NCI-H128 (cell line): ENCODE measurements around the gene ARHGAP4.

Source experiments
- DNase-seq: peaks from one replicate; lab custom pipeline; 2025; ENCODE audit not compliant: unreplicated experiment; lab: John Stamatoyannopoulos, UW

ARHGAP4 gene

DNA sequence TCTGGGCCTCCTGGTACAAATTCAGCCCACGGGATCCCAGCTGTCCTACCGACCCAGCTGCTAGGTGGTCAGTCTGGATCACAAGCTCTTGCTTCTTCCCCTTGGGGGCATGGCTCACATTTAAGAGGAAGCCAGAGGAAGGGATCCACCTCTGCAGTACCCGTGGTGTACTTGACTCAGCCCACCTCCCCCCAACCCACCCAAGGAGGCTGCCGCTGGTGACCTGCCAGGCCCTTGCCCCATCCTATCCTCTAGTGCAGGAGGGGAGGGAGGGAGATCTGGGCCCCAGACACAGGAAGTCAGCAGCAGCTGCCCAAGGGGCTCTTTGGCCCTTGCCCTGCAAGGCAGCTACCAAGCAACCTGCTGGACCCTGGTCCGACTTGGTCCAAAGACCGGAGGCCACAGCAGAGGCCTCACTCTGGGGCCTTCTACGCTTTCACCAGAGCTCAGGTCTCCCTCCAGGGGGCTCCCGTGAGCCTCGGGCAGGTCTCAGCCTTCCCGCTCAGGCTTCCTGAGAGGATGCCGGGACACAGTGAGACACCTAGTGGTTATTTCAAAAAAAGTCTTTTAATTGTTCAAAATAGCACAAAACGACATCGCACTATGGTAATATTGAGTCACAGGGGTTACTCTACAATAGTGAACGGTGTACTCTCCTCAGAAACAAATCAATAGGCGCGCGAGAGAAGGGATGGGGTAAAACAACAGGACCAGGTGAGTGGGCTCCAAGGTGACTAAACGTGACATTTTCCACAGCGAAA lies 21.1 kb upstream of the ARHGAP4 start:
- peak; percentile 40 for DNase-seq

GRCh38 chrX:153945956-153946943 lies 20.2 kb upstream of the ARHGAP4 start:
- DNase-seq, result no peak

DNA sequence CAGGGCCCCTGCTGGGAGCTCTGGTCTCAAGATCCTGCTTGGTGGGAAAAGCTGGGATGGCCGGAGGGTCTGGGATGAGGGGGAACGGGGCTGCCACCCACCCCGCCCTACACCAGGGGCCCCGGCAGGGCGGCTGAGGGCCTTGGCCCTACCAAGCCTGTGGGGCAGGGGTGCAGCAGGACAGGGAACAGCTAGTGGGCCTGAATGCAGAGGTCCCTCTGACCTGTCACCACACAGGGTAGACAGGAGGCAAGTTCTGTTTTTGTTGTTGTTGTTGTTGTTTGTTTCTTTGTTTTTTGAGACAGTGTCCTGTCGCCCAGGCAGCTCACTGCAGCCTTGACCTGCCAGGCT lies 18.7 kb upstream of the ARHGAP4 start:
- no peak for DNase-seq

DNA sequence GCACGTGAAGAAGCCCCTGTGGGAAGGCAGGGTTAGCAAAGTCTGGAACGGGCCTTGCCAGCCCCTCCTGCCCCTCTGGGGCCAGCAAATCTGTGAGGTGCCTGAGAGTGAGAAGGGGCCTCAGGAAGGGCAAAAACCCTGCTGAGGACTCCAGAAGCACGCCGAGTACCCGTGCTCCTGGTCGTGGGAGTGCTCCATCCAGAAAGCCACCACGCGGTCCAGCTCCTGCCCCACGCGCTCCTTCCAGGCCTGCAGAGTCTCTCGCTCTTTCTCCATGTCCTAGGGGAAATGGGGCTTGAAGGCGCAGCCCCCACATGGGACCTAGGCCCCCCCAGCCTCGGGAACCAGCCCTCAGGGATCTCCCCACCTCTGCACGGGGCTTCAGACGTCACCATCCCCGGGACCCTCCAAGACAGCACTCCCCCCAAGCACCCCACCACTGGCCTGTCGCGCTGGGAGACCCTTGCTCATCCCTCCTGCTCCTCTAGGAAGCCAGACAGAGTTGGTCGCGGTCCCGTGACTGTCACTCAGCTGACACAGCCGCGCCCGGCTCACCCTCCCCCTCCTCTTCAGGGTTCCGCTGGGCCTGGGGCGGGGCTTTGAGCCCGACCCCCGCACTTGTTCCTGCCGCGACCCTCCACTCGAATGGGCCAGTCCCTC lies 18.2 kb upstream of the ARHGAP4 start, which contains the start of gene RENBP:
Gene RENBP, minus strand, starts transcription at position 504 of the 660 bp plus-strand sequence. Its CDS starts 33 bp downstream, at position 471.
- DNase-seq, result no peak

DNA sequence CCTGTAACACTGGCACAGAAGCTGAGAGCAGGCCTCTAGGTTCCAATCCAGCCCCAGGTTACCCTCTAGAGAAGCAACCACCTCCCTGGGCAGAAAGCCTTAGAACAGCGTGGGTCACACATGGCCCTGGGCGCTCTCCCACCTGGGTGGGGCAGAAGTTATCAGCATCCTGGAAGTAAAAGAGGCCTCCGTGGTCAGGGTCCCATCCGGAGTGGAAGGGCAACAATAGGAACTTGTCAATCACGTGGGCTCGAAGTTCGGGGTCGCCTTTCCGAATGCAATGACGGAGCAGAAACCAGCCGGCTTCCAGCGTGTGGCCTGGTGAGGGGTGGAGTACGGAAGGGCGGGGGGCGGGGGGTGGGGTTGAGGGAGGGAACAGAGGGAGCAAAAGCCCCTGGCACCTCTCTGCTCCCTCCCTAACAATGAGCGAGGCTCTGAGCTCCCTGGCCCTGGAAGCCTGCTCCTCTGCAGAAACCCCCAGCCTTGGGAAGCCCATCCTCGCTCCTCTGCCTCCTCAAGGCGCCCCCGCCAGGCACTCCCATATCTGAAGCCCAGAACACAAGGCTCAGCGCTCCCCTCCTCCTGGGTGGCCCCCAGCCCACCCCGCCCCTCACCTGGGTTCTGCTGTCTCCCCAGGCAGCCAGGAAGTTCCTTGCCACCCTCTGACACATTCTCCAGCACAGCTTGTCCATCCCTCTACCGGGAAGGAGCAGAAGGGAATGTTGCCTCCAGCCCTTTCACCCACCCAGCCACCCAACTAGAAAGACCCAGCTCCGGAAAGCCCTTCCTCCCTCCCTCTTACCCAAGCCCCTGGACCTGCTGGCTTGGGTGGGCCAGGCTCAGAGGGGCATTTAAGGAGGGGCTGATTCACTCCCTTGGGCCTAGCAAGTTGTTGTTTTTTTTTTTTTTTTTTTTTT lies 15.5 kb upstream of the ARHGAP4 start:
- DNase-seq, result no peak

DNA sequence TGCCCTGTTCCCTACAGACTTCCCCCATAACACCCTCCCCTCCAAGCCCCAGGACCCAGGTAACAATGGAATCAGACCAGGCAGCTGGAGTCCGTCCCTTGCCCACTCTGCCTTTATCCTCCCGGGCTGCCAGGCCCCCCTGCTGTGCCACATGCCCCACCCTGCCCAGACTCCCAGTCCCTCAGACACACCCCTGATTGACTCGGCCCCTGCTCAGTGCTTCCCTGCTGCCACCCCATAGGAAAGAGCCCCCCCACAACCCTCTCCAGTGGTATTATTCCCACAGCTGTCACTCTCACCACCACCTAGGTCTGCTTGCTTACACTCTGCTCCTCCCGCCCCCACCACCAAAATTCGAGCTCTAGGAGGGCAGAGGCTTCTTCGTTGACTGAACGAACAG lies 13.5 kb upstream of the ARHGAP4 start:
- DNase-seq, result no peak

GRCh38 chrX:153938226-153938786 lies 12.2 kb upstream of the ARHGAP4 start:
- DNase-seq, result no peak

DNA sequence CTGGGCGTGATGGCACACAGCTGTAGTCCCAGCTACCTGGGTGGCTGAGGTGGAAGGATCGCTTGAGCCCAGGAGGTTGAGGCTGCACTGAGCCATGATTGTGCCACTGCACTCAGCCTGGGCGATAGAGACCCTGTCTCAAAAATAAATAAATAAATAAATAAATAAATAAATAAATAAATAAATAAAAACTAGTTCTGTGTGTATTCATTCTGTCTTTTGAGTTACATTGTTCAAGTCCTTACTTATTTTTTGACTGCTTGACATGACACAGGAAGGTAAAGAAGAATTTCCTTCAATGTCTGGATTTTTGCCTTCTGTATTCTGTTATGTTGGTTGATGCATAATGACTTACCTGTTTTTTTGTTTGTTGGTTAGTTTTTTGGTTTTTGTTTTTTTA lies 11.0 kb upstream of the ARHGAP4 start:
- no peak for DNase-seq

DNA sequence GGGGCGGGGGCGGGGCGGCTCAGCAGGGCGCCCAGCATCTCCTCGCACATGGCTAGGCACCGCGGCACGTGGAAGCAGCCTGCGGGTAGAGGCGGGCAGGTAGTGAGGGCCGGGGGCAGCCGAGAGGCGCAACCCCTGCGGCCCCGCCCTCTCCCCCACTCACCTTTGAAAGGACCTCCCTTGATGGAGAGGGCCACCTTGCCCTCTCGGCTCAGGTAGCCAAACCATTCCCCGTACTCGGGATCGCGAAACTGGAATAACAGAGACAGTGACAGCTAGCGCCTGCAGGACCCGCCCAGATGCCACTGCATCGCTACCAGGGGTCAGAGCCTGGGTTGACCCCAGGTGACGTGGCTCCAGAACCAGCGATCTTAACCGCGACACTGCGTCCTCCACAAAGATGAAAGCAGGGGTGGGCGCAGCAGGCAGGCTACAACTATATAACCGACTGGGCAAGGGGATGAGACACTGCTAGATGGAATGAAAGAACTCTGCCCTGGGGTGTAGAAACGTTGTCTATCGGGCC lies 9.3 kb upstream of the ARHGAP4 start:
- DNase-seq, result no peak

DNA sequence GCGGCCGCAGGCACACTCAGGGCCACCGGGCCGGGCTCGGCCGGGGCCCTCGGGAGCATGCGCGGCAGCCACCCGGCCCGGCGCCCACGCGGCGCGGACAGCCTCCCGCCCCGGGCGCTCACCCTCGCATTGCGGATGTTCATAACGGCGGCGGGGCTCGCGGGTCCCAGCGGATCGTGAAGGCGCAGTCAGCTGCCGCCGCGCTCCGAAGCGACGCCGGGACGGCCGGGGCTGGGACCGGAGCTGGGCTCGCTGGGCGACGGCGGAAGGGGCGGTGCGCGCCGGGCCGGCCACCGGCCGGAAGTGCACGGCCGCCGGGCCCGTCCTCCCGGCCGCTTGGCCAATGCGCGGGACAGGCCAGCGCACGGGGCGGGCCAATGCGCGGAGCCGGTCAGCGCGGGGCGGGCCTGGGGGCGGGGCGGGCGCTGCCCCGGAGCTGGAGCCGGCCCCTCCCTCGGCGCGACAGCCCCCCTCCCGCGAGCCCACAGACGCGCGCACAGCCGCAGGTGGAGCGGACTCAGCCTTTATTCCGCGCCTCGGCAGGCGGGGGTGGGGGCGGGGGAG lies 8.8 kb upstream of the ARHGAP4 start, which contains the start of gene NAA10:
Gene NAA10, minus strand, starts transcription at position 276 of the 564 bp plus-strand sequence. Its CDS starts 133 bp downstream, at position 143.
- peak; percentile 30 for DNase-seq

DNA sequence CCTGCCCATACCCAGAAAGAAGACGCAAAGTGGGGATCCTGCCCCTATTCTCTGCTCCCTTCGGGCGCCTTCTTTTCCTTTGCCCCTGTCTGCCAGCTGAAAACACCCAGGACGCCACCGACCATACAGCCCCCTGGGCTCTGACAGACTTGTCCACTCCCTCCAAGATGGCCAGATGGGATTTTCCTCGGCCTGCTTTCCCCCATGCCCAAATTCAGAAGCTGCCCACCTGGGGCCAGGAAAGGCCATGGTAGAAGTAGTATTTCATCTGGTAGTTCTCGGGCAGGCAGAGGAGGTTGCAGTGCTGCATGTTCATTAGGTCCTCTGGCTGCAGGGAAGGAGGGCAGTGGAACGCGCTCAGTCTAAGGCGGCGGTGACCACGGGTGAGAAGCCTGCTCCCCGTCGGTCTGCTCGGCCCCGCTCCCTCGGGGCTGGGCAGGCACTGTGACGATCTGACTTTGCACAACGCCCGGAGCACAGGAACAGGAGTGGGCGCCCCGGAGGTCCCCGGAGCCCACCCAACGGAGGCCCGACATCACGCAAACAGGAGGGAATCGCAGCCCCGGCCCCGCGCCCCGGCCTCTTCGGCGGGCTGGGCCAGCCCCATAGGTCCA lies 8.2 kb upstream of the ARHGAP4 start:
- no peak for DNase-seq

- DNase-seq, result no peak
Observed at GRCh38 chrX:153933748-153934147, 7.7 kb upstream of the ARHGAP4 start.

DNA sequence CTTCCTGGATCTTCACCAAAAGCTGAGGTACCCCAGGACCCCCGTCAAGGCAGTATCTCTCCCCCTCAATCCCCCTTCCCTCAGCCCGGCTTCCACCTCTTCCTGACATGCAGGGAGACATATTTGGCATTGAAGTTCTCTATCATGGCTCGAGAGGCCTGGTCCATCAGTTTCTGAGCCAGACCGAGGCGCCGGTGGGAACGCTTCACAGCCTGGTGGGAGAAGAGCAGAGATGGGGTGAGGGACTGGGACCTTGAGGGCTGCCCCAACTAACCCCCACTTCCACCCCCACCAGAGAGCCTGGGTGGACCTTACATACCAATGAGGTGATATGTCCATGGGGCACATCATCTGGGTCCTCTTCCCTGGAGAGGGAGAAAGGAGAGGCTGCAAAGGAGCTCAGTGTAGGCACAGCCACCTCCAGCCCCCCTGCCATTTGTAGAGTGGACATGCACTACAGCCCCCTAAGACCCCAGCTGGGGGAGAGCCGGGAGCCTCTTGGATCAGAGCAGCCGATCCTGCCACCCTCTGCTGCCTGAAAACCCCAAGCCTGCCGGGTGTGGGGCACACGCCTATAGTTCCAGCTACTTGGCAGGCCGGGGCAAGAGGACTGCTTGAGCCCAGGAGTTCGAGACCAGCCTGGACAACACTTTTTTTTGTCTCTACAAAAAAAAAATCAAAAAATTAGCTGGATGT lies 6.3 kb upstream of the ARHGAP4 start:
- DNase-seq, result no peak

DNA sequence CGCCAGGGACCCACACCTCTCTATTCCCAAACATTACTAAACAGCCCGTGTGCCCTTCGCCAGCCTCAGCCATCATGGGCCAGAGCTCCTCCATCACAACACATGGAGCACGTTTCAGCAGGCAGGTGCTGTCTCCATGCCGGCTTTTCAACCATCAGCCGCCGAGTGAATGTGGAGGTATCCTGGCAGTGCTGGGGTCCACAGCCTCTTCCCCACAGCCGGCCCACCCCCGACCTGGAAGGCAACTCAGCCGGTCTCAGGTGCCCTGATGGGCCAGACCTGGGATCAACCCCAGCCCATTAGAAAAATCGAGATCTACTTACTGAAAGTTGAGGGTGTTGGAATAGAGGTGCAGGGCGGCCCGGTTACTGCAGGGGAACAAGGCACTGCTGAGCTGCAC lies 5.7 kb upstream of the ARHGAP4 start:
- DNase-seq, result no peak

- no peak for DNase-seq
Observed at GRCh38 chrX:153931151-153931550, 5.1 kb upstream of the ARHGAP4 start.

DNA sequence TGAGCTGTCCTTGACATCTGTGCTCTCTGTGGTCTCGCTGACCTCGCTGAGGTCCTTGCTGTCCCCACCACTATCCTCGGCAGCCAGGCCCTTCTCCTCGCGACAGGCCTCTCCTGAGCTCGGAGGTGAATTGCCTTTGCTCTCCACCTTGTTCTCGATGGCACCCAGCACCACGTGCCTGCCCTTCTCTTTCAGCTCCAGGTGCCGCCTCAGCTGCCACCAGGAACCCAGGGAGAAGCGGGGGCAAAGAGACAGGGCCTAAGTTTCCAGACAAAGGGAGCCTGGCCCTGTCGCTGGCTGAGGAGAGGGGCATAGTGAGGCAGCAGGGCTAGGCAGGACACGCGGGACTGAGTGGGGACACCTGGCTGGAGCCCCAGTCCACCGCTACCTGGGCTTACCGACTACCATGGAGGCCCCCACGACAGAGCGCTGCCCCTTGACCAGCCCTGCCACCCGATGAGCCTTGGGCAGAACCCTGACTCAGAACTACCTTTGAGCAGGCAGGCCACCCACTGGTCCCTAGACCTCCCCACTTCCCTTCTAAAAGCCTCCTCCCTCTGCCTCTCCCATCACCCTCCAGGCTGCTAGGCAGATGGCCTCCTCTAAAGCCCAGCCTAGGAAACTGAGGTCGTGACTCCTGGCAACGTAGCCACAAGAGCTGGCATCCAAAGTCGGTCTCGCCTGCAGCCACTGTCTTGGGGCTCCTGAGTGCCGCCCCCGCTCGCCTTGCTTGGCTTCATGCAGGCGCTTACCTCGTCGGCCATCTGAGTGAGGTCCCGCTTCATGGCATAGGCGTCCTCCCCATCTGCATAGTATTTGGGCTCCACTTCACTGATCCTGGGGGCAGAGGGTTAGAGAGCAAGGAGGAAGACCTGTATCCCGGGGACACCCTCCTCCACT lies 4.2 kb upstream of the ARHGAP4 start:
- DNase-seq, result no peak

DNA sequence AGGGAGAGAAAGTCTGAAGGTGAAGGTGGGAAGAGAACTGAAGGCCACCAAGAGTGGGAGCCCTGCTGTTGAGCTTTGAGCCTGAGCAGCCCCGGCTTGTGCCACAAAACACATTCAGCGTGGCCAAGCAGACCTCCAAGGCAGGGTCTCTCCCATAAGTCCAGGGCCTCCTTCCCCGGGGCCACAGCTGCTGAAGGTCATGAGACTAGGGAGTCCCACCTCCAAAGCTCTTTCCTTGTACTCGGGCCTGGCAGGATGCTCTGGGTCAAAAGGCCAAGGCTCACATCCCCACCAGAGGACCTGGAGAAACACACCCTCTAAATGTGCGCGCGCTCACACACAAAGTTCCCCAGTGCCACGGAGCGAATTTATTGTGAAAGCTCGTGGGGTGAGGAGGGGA lies 3.5 kb upstream of the ARHGAP4 start:
- DNase-seq, result no peak
